GM19467 (cell line): ENCODE data around the gene EPO.
"Not testable (repeated sequence)": the region's sequence is repeated elsewhere in the genome, so short reads cannot be mapped to it uniquely, and the experiment has no call there.

Source experiments
- ATAC-seq: cut with Tn5 transposase; IDR thresholded peaks from one replicate; pipeline ENCODE4 v1.9.1; 2021; ENCODE audit warnings: mild to moderate bottlenecking, moderate library complexity; ENCODE audit not compliant: unreplicated experiment

Gene EPO

DNA sequence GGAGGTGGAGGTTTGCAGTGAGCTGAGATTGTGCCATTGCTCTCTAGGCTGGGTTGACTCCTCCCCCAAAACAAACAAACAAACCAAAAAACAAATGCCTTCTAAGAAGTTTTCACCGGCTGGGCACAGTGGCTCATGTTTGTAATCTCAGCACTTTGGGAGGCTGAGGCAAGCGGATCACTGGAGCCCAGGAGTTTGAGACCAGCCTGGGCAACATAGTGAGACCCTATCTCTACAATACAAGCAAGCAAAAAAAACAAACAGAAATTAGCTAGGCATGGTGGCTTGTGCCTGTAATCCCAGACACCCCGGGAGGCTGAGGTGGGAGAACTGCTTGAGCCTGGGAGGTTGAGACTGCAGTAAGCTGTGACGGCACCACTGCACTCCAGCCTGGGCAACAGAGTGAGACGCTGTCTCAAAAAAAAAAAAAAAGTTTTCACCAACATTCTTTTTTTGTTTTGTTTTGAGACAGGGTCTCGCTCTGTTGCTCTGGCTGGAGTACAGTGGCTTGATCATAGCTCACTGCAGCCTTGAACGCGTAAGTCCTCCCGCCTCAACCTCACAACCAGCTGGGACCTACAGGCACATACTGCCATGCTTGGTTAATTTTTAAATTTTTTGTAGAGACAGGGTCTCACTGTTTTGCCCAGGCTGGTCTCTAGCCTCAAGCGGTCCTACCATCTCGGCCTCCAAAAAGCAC lies 11.8 kb downstream of the EPO start:
- ATAC-seq, result no peak

DNA sequence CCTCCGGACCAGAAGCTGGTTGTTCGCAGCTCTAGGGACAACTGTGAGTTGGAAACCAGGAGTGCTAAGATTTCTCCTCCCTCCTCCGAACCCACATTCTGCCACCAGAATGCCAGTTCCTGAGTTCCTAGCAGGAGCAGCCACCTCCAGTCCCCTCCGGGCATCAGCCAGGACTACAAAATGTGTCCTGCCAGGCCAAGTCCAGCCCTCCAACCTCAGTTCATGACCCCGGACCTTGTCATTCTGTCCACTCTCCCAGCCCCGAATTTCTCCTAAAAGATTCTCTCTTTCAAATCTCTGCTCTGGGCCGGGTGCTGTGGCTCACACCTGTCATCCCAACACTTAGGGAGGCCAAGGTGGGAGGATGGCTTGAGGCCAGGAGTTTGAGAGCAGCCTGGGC lies 15.5 kb downstream of the EPO start:
- no peak for ATAC-seq

DNA sequence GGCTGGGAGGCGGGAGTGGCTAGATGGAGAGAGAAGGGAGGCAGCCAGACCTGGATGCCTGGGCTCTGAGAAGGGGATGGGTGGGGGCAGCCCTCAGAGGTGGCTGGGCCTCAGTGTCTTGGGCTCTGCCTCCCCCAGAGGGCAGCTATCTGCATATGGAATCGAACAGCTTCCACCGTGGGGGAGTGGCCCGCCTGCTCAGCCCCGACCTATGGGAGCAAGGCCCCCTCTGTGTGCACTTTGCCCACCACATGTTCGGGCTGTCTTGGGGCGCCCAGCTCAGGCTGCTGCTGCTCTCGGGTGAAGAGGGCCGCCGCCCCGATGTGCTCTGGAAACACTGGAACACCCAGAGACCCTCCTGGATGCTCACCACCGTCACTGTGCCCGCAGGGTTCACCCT lies 16.4 kb downstream of the EPO start:
- no peak for ATAC-seq

DNA sequence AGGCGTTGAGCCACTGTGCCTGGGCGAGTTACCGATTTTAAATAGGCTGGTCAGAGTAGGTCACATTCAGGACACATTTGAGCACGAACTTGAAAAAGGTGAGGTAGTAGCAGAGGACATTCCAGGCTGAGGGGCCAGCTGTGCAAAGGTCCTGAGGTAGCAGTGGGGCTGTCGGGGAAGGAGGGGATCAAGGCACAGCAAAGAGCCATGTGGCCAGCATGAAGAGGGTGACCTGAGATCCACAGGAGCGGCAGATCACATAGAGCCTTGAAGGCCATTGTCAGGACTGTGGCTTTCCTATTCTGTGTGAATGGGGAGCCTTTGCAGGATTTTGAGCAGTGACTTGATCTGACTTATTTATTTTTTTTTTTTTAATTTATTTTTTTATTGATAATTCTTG lies 19.7 kb downstream of the EPO start:
- no peak for ATAC-seq

DNA sequence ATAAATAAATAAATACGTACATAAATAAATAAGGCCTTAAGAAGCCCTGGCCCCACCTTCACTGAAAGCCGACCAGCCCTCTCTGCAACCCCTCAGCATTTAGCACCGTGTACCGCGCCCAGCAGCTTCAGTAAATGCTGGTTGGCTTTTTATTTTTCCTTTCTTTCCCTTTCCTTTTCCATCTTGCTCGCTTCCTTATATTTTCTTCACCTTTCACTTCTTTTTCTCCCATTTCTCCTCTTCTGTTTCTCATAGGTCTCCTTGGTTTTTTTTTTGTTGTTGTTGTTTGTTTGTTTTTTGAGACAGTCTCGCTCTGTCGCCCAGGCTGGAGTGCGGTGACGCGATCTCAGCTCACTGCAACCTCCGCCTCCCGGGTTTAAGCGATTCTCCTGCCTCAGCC lies 24.3 kb downstream of the EPO start:
- no peak for ATAC-seq

DNA sequence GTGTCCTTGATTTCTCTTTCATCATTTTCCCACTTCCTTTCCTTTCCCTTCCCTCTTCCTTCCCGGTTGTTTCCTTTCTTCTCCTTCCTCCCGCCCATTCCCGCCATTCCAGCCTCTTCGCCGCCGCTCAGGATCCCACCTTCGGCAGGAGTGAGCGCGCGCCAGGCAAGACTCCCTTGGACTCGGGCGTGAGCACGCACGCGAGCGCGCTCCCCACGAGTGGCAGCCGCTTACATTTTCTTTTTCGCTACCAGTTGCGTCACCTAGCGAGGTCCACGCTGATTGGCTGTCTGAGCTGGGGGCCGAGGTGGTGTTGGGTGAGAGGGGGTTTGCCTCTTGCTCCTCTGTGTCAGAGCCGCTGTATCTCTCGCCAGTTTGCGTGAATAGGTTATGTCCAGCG lies 24.9 kb downstream of the EPO start:
- ATAC-seq, result no peak

DNA sequence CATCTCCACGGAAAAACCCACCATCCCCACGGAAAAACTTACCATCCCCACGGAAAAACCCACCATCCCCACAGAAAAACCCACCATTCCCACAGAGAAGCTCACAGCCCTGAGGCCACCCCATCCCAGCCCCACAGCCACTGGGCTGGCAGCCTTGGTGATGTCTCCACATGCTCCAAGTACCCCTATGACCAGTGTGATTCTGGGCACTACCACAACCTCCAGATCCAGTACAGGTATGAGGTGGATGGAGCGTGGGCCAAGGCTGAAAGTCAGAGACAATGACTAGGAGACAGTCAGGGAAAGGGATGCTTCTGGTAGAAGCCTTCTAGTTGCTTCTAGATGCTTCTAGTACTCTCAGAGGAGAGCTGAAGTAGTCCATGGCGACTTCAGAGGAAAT lies 32.7 kb downstream of the EPO start:
- no peak for ATAC-seq

DNA sequence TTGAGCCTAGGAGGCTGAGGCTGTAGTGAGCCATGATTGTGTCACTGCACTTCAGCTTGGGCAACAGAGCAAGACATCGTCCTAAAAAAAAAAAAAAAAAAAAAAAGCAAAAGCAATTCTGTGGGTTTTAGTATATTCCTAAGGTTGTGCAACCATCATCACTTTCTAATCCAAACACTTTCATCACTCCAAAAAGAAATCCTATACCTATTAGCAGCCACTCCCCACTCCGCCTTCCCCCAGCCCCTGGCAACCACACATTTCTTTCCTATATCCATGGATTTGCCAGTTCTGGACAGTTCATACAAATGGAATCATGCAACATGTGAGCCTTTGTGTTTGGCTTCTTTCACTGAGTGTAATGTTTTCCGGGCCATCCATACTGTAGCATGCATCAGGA lies 33.5 kb downstream of the EPO start:
- no peak for ATAC-seq

DNA sequence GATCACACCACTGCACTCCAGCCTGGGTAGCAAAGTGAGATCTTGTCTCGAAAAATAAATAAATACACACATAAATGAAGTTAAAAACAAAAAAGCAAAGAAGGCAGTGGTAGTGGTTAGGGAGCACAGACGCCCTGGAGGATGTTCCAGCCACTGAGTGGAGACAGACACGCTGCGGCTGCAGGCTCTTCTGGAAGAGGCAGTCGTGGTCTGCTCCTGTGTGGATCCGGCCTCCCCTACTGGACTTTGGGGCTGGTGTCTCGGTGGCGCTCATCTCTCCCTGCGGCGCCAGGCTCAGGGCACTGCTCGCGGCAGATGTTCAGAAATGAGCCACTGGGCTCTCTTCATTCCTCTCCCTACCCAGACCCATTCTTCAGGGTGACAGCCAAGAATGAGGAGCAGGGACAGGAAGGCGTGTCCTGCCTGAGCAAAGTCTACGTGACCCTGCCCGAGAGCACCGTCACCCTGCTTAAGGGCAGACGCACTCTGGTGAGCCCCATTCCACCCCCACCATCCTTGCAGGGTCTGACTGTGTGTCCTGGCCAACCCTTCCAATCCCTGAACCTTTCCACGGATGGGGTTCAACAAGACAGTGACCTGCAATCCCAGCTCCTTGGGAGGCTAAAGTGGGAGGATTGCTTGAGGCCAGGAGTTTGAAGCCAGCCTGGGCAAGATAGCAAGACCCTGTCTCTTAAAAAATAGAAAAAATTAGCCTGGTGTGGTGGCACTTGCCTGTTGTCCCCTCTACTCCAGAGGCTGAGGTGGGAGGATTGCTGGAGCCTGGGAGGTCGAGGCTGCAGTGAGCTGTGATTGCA lies 39.3 kb downstream of the EPO start:
- no peak for ATAC-seq

DNA sequence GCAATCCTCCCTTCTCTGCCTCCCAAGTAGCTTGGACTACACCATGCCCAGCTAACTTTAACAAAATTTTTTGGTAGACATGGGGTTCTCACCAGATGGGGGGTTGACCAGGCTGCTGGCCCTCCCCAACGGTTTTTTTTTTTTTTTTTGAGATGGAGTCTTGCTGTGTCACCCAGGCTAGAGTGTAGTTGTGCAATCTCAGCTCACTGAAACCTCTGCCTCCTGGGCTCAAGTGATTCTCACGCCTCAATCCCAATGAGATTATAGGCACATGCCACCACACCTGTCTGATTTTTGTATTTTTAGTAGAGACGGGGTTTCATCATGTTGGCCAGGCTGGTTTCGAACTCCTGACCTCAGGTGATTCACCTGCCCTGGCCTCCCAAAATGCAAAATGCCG lies 42.6 kb downstream of the EPO start:
- ATAC-seq, result not testable (repeated sequence)

DNA sequence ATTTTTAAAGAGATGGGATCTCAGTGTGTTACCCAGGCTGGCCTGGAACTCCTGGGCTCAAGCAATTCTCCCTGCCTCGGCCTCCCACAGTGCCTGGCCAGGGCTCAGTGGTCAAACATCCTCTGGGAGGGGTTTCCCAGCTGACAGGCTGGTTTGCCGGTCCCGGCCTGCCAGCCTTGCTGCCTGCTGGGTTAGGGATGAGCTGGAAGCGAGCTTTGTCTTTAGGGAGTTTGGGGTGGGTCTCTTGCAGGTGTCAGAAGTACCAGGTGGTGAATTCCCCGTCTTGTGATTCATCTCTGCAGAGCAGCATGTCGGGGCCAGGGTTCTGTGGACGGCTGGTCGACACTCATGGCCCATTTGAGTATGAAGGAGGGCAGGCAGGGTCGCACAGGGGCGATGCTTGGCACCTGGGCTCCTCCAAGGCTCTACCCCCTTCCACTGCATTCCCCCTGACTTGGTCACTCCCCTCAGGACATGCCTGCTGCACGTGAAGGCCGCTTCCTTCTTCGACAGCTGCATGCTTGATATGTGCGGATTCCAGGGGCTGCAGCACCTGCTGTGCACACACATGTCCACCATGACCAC lies 43.4 kb downstream of the EPO start:
- ATAC-seq, result no peak

DNA sequence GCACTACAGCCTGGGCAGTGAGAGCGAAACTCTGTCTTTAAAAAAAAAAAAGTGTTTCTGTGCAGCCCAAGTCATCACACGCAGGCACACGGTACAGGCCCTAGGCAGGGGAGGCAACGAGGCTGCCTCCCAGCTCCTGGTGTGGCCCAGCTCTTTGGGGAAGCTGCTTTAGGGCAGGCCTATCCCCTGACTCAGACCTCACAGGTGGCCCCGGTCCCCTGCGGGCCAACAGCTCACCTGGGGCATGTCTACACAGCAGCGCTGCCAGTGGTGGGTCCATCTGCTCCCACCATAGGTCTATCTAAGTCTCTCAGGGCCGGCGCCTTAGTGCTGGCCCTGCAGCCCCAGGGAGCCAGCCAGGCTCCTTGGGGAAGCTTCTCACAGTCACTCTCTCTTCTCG lies 44.6 kb downstream of the EPO start:
- ATAC-seq, result no peak

DNA sequence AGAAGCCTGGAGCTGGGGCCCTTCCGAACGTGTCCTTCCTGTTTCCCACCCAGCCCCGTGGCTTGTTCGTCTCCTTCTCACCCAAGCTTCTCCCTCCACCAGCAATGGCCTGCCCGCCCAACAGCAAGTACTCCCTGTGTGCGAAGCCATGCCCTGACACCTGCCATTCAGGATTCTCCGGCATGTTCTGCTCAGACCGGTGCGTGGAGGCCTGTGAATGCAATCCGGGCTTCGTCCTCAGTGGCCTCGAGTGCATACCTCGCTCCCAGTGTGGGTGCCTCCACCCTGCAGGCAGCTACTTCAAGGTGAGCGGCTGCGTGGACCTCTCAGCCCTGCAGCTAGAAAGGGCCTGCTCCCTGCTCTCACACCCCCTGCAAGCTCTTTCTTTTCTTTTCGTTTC lies 45.0 kb downstream of the EPO start:
- no peak for ATAC-seq

DNA sequence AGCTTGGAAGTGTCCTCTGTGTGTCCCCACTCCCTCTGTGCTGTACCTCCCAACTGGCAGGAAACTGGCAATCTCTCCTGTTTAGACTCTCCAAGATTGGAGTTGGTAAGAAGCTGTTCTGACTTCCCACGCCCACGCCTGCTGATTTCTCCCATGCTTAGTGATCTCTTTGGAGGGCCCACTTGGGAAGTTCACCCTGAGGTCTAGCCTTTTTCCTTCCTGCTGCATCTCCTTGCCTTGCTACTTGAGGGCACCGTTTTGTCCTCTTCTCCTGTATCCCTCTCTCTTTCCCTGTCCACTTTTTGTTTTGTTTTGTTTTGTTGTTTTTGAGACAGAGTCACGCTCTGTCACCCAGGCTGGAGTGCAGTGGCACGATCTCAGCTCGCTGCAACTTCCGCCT lies 48.5 kb downstream of the EPO start:
- no peak for ATAC-seq
